Measurements from ENCODE around the gene CMIP. TPM values are rescaled to one million over a fixed set of nuclear protein-coding genes. Genes with fewer than 3 reads are reported as not detected.

Gene CMIP
- total RNA-seq, 4 donors from 2014 or later: 44.6 to 152 (median 76.5) TPM

DNA sequence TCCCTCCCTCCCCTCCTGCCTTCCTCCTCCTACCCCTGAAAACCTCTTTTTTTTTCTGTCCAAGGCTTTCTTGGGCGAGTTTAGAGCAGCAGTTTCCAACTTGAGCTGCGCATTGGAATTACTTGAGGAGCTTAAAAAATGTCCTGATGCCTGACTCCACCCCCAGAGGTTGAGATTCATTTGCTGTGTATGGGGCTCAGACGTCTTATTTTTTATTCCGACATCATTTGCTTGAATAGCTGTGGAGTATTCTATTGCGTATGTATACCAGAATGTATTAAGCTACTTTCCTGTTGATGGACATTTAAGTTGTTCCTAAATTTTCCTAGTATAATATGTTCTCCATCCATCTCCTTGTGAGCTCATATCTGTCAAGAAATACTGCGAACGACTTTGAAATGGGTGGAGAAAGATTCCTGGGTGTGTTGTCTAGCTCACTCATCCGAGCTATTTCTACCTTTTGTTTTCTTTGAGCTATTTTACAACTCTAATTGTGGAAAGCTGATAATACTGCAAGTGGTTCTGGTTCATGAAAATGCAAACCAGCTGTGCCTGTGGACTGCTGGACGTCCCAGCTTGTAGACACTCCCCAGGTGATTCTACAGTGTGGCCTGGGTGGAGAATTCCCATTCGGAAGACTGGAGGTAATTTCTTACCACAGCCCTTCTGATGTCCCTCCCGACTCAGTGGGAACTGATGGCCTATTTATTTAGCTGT, 40.5 kb downstream of the CMIP start:
- TF ChIP-seq, protein P1, sequence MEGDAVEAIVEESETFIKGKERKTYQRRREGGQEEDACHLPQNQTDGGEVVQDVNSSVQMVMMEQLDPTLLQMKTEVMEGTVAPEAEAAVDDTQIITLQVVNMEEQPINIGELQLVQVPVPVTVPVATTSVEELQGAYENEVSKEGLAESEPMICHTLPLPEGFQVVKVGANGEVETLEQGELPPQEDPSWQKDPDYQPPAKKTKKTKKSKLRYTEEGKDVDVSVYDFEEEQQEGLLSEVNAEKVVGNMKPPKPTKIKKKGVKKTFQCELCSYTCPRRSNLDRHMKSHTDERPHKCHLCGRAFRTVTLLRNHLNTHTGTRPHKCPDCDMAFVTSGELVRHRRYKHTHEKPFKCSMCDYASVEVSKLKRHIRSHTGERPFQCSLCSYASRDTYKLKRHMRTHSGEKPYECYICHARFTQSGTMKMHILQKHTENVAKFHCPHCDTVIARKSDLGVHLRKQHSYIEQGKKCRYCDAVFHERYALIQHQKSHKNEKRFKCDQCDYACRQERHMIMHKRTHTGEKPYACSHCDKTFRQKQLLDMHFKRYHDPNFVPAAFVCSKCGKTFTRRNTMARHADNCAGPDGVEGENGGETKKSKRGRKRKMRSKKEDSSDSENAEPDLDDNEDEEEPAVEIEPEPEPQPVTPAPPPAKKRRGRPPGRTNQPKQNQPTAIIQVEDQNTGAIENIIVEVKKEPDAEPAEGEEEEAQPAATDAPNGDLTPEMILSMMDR (IDR thresholded peaks at IDR 0.05): no peak
- no peak for TF ChIP-seq POLR2A (IDR thresholded peaks at IDR 0.05)
- peaks cover 3 to 77% (median 24%) of the 10 kb centered on the region in 4 donors for H3K4me1 ChIP-seq
- no peaks in the 10 kb centered on the region for H3K27me3 ChIP-seq
- H3K9me3 ChIP-seq: no peaks in the 10 kb centered on the region
- H3K27ac ChIP-seq: peak overlapping the region in 2 of 4 donors; percentile 31 to 71
- no peak overlapping the region for H3K4me3 ChIP-seq
- DNase-seq: no peak
- H3K36me3 ChIP-seq: peaks cover 0 to 6% (median 0%) of the 10 kb centered on the region in 3 donors

DNA sequence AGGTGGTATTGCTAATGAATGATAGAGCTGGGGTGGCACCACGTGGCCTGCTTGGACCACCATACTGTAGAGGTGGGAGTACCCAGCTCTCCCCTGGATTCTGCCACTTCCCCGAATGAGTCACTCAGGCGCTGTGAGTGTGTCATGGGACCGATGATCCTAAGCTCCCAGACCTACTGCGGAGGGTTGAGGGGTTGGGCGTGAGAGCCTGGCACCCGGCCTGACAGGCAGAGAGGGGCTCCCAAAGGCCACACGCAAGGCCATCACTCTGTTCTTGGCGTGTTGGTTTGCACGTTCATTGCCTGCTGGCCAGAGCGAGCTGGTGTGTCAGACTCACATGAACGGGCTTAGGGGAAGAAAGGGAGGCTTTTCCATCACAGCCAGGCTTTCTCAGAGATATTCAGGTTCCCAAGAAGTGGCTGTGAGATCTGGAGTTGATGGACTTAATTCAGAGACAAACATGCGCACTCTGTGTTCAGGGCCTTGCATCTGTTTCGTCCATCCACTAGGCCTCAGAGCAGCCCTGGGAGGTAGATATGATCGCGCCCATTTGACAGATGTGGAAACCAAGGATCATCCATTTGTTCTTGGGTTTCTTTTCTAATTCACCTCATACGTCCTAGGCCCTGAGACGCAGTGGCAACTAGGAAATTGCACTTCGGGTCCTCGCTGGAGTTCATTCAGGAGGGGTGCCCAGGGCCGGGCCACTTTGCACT, 41.4 kb downstream of the CMIP start:
- Histone ChIP-seq H3K27ac (peak overlapping the region in 2 of 4 donors; percentile 10 to 43), H3K36me3 (peaks cover 0 to 6% (median 0%) of the 10 kb centered on the region in 3 donors), H3K27me3 (no peaks in the 10 kb centered on the region), H3K4me3 (no peak overlapping the region), H3K4me1 (peaks cover 3 to 73% (median 20%) of the 10 kb centered on the region in 4 donors), H3K9me3 (no peaks in the 10 kb centered on the region)
- TF ChIP-seq, protein P1 (IDR thresholded peaks at IDR 0.05): no peak
- no peak for TF ChIP-seq POLR2A (IDR thresholded peaks at IDR 0.05)
- DNase-seq: no peak

DNA sequence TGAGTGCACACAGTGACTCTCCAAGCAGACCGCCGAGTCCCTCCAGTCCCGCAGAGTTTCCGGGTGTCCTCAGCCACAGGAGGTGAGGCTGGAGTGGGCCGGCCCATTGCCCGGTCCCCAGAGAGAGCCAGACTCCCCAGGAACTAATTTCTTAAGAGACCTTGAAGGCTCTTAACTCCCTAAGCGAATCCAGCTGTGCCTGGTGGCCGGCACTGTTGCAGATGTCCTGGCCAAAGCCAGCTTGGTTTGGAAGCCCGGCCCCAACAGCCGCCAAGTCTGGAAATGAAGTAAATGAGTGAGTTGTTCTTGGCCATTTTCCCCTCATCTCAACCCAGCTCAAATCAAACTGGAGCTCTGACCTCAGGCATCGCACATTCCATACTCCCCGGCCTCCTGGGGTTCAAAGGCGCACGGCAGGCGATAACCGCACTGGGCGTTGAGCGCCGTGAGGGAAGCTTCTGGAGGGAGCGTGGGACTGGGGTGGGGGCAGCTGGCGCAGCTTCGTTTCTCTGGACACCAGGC, 42.0 kb downstream of the CMIP start:
- peaks cover 3 to 72% (median 17%) of the 10 kb centered on the region in 4 donors for H3K4me1 ChIP-seq
- H3K4me3 ChIP-seq: no peak overlapping the region
- H3K36me3 ChIP-seq: peaks cover 0 to 6% (median 0%) of the 10 kb centered on the region in 3 donors
- TF ChIP-seq, protein P1 (IDR thresholded peaks at IDR 0.05): no peak
- TF ChIP-seq POLR2A (IDR thresholded peaks at IDR 0.05): no peak
- peak overlapping the region in 3 of 4 donors; percentile 43 to 48 (median 43) for H3K27ac ChIP-seq
- H3K27me3 ChIP-seq: no peaks in the 10 kb centered on the region
- no peak for DNase-seq
- no peaks in the 10 kb centered on the region for H3K9me3 ChIP-seq

DNA sequence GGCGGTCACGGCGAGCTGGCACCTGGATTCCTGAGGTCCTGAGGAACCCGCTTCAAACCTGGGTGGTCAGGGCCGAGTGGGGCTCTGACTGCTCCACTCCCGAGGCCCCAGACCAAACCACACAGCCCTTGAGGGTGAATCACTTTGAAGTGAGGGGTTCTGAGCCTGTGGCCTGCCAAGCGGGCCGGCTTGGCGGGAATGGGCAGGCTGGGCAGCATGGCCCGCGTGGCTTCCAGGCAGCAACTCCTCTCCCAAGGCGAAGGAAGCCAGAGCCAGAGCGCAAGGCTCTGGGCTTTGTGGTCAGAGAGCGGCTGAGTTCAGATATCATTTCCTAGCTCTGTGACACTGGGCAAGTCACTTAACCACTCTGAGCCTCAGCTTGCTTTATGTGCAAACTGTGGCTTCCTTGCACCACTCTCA, 42.7 kb downstream of the CMIP start:
- H3K27me3 ChIP-seq: no peaks in the 10 kb centered on the region

More for the DNA sequence above, 42.7 kb downstream of the CMIP start:
- H3K9me3 ChIP-seq: no peaks in the 10 kb centered on the region
- peak overlapping the region in 2 of 4 donors; percentile 43 to 48 for H3K27ac ChIP-seq
- peaks cover 3 to 72% (median 11%) of the 10 kb centered on the region in 4 donors for H3K4me1 ChIP-seq
- no peak for DNase-seq
- H3K4me3 ChIP-seq: no peak overlapping the region
- TF ChIP-seq, protein P1 (IDR thresholded peaks at IDR 0.05): no peak
- TF ChIP-seq POLR2A (IDR thresholded peaks at IDR 0.05): no peak
- peaks cover 0 to 6% (median 0%) of the 10 kb centered on the region in 3 donors for H3K36me3 ChIP-seq

All from Peyer's patch (tissue), 4 donors.